IMR-90 (cell line): ENCODE measurements around the gene RPL31. TPM values are rescaled to one million over a fixed set of nuclear protein-coding genes. Genes with fewer than 3 reads are reported as not detected.

Experiments
- ATAC-seq: fragments of 200-7000 bp; cut with Tn5 transposase; 2 replicates; pipeline ENCODE4 v1.9.1; 2020; ENCODE audit warnings: low read depth, mild to moderate bottlenecking, moderate library complexity
- BruUV-seq: library from RNA; stranded (reverse); fragments of 400-500 nt; replicated peaks from 2 replicates; lab custom pipeline; 2021; lab: Mats Ljungman, UMichigan
- CTCF ChIA-PET: fragments of 300-600 bp; formaldehyde crosslinking; extraction: SDS; loops from one replicate; lab custom pipeline; 2021; ENCODE audit warnings: antibody characterized with exemption; lab: Yijun Ruan, JAX
- POLR2A ChIA-PET: fragments of 300-600 bp; sonication (Branson Sonifier 250); formaldehyde crosslinking; loops from one replicate; lab custom pipeline; 2022; ENCODE audit warnings: antibody characterized with exemption; ENCODE audit not compliant: unreplicated experiment; lab: Charles Lee
- DNase-seq: peaks from one replicate; pipeline ENCODE4 v3.0.0; 2013
- H2AFZ ChIP-seq: replicated peaks from 2 replicates; pipeline ENCODE3; 2013; ENCODE audit warnings: low read length, mild to moderate bottlenecking; ENCODE audit not compliant: poor library complexity
- H2AK5ac ChIP-seq: 2 replicates; pipeline ENCODE4 v1.6.1; 2013; ENCODE audit warnings: low read depth, low read length, inconsistent platforms
- H2AK9ac ChIP-seq: replicated peaks from 2 replicates; pipeline ENCODE3; 2013; ENCODE audit warnings: mild to moderate bottlenecking, low read depth, low read length, moderate library complexity; ENCODE audit not compliant: poor library complexity
- H2BK120ac ChIP-seq: 2 replicates; pipeline ENCODE4 v1.6.1; 2013; ENCODE audit warnings: low read depth, low read length, inconsistent platforms
- H2BK15ac ChIP-seq: 3 replicates; pipeline ENCODE4 v1.6.1; 2013; ENCODE audit warnings: low read depth, low read length, inconsistent platforms
- H2BK20ac ChIP-seq: 2 replicates; pipeline ENCODE4 v1.6.1; 2013; ENCODE audit warnings: low read depth, mild to moderate bottlenecking, inconsistent platforms, low read length, moderate library complexity
- H2BK5ac ChIP-seq: 2 replicates; pipeline ENCODE4 v1.6.1; 2013; ENCODE audit warnings: mild to moderate bottlenecking, low read depth, low read length, inconsistent platforms; ENCODE audit not compliant: poor library complexity, severe bottlenecking
- H3K14ac ChIP-seq: replicated peaks from 2 replicates; pipeline ENCODE4 v1.6.1; 2013; ENCODE audit warnings: low read depth, low read length, inconsistent platforms
- H3K18ac ChIP-seq: 2 replicates; pipeline ENCODE4 v1.6.1; 2013; ENCODE audit warnings: low read depth, low read length, control low read depth
- H3K23ac ChIP-seq: 2 replicates; pipeline ENCODE4 v1.6.1; 2013; ENCODE audit warnings: low read depth, low read length, inconsistent platforms
- H3K27ac ChIP-seq: 2 replicates; pipeline ENCODE4 v1.5.1; 2013; ENCODE audit warnings: mild to moderate bottlenecking, control low read depth, low read length; ENCODE audit not compliant: insufficient read depth
- H3K27me3 ChIP-seq: 2 replicates; pipeline ENCODE4 v1.6.1; 2013; ENCODE audit warnings: low read length; ENCODE audit not compliant: control insufficient read depth, insufficient read depth
- H3K36me3 ChIP-seq: 2 replicates; pipeline ENCODE4 v1.6.1; 2013; ENCODE audit warnings: low read length, mixed read lengths; ENCODE audit not compliant: control insufficient read depth, insufficient read depth
- H3K4ac ChIP-seq: 2 replicates; pipeline ENCODE4 v1.6.1; 2013; ENCODE audit warnings: low read depth, low read length, inconsistent platforms
- H3K4me1 ChIP-seq: 2 replicates; pipeline ENCODE4 v1.6.1; 2013; ENCODE audit warnings: low read length, mixed read lengths; ENCODE audit not compliant: control insufficient read depth, insufficient read depth
- H3K4me2 ChIP-seq: 2 replicates; pipeline ENCODE4 v1.6.1; 2013; ENCODE audit warnings: low read depth, mild to moderate bottlenecking, control low read depth, low read length, moderate library complexity
- H3K4me3 ChIP-seq: 2 replicates; pipeline ENCODE4 v1.5.1; 2013; ENCODE audit warnings: low read depth, mild to moderate bottlenecking, control low read depth, low read length, moderate library complexity; ENCODE audit not compliant: insufficient read depth
- H3K56ac ChIP-seq: 2 replicates; pipeline ENCODE4 v1.6.1; 2013; ENCODE audit warnings: low read length, inconsistent platforms; ENCODE audit not compliant: insufficient read depth; ENCODE audit errors: extremely low read depth
- H3K79me1 ChIP-seq, 2 experiments: 2 replicates each; pipeline ENCODE4 v1.6.1; 2013; ENCODE audit warnings: low read length in 2 of 2, inconsistent platforms in 1 of 2, low read depth in 1 of 2
- H3K9ac ChIP-seq: 2 replicates; pipeline ENCODE4 v1.6.1; 2013; ENCODE audit warnings: low read depth, low read length, control low read depth
- H3K9me1 ChIP-seq: 2 replicates; pipeline ENCODE4 v1.6.1; 2013; ENCODE audit warnings: low read length, inconsistent platforms; ENCODE audit not compliant: insufficient read depth
- H3K9me3 ChIP-seq: 2 replicates; pipeline ENCODE4 v1.6.1; 2013; ENCODE audit warnings: low read length; ENCODE audit not compliant: control insufficient read depth, insufficient read depth
- H4K20me1 ChIP-seq: 2 replicates; pipeline ENCODE4 v1.6.1; 2013; ENCODE audit warnings: low read length, inconsistent platforms; ENCODE audit not compliant: insufficient read depth
- H4K5ac ChIP-seq: 2 replicates; pipeline ENCODE4 v1.6.1; 2013; ENCODE audit warnings: mild to moderate bottlenecking, low read depth, low read length, control low read depth
- H4K8ac ChIP-seq, 2 experiments: 2 replicates each; pipeline ENCODE4 v1.6.1; 2013; ENCODE audit warnings: low read depth in 2 of 2, low read length in 2 of 2, control low read depth in 1 of 2, inconsistent platforms in 1 of 2
- H4K91ac ChIP-seq: 2 replicates; pipeline ENCODE4 v1.6.1; 2013; ENCODE audit warnings: low read depth, low read length, inconsistent platforms; ENCODE audit not compliant: insufficient read depth
- FOS ChIP-seq: fragments of 150-350 bp; IDR thresholded peaks from 2 replicates; pipeline ENCODE4 v1.6.1; 2016; ENCODE audit warnings: low read depth, low read length
- SMC3 ChIP-seq: fragments of 150-350 bp; IDR thresholded peaks from 2 replicates; pipeline ENCODE4 v1.6.1; 2016; ENCODE audit warnings: low read depth, mild to moderate bottlenecking, antibody characterized with exemption, low read length, moderate library complexity
- WGBS, 2 experiments: methylation state at CpG; one replicate each; pipeline versions ENCODE4 v1.1.5 to v1.1.7; 2013; ENCODE audit warnings: missing lambda C conversion rate in 2 of 2; ENCODE audit not compliant: insufficient read length in 1 of 2; ENCODE audit errors: extremely low coverage in 2 of 2; 5-methylcytosine and 5-hydroxymethylcytosine counted together
- dilution Hi-C: fragments of 300-500 bp; cut with HindIII; formaldehyde crosslinking; loops from one replicate; pipeline ENCODE4 v1.14.3; 2018; ENCODE audit warnings: low sequenced_read_pairs; ENCODE audit not compliant: unreplicated experiment
- in situ Hi-C: fragments of 300-500 bp; cut with MboI; formaldehyde crosslinking; loops from 3 replicates; pipeline ENCODE4 v1.14.3; 2019; ENCODE audit warnings: low sequenced_read_pairs, inconsistent platforms, mixed read lengths
- intact Hi-C: fragments of 100-400 bp; cut with micrococcal nuclease; formaldehyde crosslinking; loops from 2 replicates; pipeline ENCODE4 v1.10.0; 2022
- polyA plus RNA-seq, 3 experiments: library from polyadenylated mRNA; depleted of rRNA; stranded (reverse); fragments of >200 nt; gene quantifications; 2 replicates each; pipeline ENCODE4 v1.2.3, GENCODE V29; 2012; ENCODE audit warnings: low replicate concordance in 1 of 3
- total RNA-seq: library from RNA; depleted of rRNA; stranded (reverse); fragments of >200 nt; gene quantifications from 2 replicates; pipeline ENCODE4 v1.2.3, GENCODE V29; 2012

RPL31 gene
- total and polyA plus RNA-seq, 2 of the 4 experiments (the other 2 are of a cell fraction), result 358 to 2,908 TPM

DNA sequence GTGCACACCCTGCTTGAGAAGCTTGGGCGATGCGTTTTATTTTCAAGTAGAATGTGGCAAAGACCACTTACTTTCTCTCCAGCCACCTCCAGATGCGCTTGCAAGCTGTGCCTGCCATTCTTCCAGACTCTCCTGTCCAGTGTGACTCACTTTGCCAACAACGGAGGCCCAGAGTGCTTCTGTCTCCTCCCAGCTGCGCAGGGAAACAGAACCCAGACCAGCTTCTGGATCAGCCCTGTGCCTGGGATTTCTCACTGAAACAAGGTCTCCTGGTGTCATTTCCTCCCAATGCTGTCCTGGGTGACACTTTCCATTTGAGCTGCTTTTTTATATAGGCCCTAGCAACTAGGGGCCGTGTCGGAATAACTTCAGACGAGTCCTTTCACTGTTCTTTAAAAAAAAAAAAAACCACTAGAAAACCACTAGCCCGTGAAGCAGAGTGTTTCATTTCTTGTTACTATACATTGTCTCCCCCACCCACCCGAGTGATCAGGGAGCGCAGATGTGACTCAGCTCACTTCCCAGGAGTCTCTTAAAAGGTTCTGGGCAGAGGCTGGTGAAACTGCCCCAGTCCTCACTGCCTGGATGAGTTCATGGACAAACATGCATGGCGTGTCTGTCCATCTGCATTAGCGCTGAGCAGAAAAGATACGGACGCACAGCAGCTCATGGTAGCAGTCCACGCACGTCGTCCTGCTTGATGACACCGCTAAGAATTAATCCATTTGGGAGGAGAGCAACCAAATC, 25.3 kb upstream of the RPL31 start:
- DNase-seq, result peak; percentile 59
- H4K8ac ChIP-seq, result no peak overlapping the region
- peak overlapping the region; percentile 23; the same call in 1 of the 2 replicates for H3K14ac ChIP-seq
- peaks cover 23% of the 10 kb centered on the region for H3K36me3 ChIP-seq
- no peak for ATAC-seq
- H3K27ac ChIP-seq, result no peak overlapping the region
- 85% methylated on average over 13 of the region's 19 CpGs; no CpG with 5 or more reads in 1 of the 2 experiments for WGBS, 2 experiments
- no peak overlapping the region for H2BK15ac ChIP-seq
- peak overlapping the region; percentile 4; the same call in 1 of the 2 replicates for H3K4ac ChIP-seq
- H3K79me1 ChIP-seq, result no peaks in the 10 kb centered on the region
- H3K4me2 ChIP-seq, result no peak overlapping the region
- H3K23ac ChIP-seq, result no peak overlapping the region
- H3K9me1 ChIP-seq, result peaks cover 15% of the 10 kb centered on the region; the same call in 1 of the 2 replicates
- POLR2A ChIA-PET, result no interaction called here
- H2AFZ ChIP-seq, result peak overlapping the region; percentile 73
- H2BK20ac ChIP-seq, result peak overlapping the region; percentile 39
- H4K91ac ChIP-seq, result no peak overlapping the region
- CTCF ChIA-PET, result interaction anchor here (1.1 to 1.4 kb wide), 2 partner anchors 246 to 369 kb away, joined by 3 read pairs; no protein-coding TSS in a partner anchor
- H3K9me3 ChIP-seq, result no peaks in the 10 kb centered on the region
- peak overlapping the region; percentile 69 for H2AK5ac ChIP-seq
- dilution Hi-C loops, result no loop called here
- peaks cover 2% of the 10 kb centered on the region for H3K4me1 ChIP-seq
- no peak overlapping the region for H3K56ac ChIP-seq
- intact Hi-C loops, result no loop called here
- TF ChIP-seq SMC3 (no peak), FOS (0 out of 2 replicates have a peak, but pooled peaks have one; percentile 1)
- no peak overlapping the region for H3K4me3 ChIP-seq
- no peaks in the 10 kb centered on the region for H3K27me3 ChIP-seq
- no peak overlapping the region for H4K5ac ChIP-seq
- H2AK9ac ChIP-seq, result peak overlapping the region; percentile 39
- H2BK120ac ChIP-seq, result no peak overlapping the region; the same call in 1 of the 2 replicates
- BruUV-seq, result no TSS peak
- no peaks in the 10 kb centered on the region for H4K20me1 ChIP-seq
- H3K9ac ChIP-seq, result no peak overlapping the region
- H2BK5ac ChIP-seq, result no peak overlapping the region
- H3K18ac ChIP-seq, result no peak overlapping the region
- in situ Hi-C loops, result no loop called here
